Measurements from ENCODE around the gene CLGN.

Gene CLGN

DNA sequence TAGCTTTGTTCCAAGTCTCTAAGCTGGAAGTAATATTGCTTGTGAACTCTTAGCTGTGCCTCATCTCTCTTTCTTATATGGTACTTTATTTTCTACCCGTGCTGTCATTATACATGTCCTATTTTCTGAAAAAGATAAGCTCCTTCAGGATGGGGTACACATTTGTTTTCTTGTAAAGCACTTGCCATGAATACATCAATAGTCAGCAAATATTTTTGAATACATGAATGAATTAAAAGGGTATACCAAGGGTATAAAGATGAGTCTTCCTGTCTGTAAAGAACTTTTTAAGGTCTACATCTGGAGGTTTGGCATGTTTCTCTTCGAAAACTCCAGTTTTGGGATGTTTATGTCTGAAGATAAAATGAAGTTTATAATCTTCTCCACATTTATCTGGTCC, 27.3 kb downstream of the CLGN start:
- H2AFZ ChIP-seq (ENCODE audit: low read depth, low read length, severe bottlenecking), result no peak overlapping the region
- H3K4me3 ChIP-seq (ENCODE audit: insufficient read depth, low read length, poor library complexity, severe bottlenecking), result no peak overlapping the region

DNA sequence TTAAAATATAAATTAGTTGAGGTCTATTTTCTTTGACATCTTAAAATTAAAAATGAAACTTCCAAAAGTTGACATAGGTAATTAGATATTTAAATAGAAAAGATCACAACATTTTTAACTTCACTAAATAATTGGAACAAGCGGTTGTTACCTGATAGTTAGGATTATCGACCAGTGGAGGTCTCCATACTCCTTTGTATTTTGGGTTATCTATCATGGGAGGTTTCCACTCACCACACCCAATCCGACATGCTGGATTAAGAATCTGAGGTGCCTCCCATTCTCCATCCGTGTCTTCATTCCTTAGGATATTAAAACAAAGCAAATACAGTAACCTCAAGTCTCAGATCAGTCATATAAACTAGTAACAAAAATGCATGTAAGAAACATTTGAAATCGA, 31.8 kb downstream of the CLGN start:
- no peak overlapping the region for H2AFZ ChIP-seq (ENCODE audit: low read depth, low read length, severe bottlenecking)
- no peak overlapping the region for H3K4me3 ChIP-seq (ENCODE audit: insufficient read depth, low read length, poor library complexity, severe bottlenecking)
- no peaks in the 10 kb centered on the region for H3F3A ChIP-seq (ENCODE audit: insufficient read depth)
- H3K27me3 ChIP-seq (ENCODE audit: low read length), result no peaks in the 10 kb centered on the region
- H3K9ac ChIP-seq (ENCODE audit: low read length), result no peak overlapping the region
- no peaks in the 10 kb centered on the region for H3K36me3 ChIP-seq (ENCODE audit: low read length)
- TF ChIP-seq, protein P1, sequence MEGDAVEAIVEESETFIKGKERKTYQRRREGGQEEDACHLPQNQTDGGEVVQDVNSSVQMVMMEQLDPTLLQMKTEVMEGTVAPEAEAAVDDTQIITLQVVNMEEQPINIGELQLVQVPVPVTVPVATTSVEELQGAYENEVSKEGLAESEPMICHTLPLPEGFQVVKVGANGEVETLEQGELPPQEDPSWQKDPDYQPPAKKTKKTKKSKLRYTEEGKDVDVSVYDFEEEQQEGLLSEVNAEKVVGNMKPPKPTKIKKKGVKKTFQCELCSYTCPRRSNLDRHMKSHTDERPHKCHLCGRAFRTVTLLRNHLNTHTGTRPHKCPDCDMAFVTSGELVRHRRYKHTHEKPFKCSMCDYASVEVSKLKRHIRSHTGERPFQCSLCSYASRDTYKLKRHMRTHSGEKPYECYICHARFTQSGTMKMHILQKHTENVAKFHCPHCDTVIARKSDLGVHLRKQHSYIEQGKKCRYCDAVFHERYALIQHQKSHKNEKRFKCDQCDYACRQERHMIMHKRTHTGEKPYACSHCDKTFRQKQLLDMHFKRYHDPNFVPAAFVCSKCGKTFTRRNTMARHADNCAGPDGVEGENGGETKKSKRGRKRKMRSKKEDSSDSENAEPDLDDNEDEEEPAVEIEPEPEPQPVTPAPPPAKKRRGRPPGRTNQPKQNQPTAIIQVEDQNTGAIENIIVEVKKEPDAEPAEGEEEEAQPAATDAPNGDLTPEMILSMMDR (IDR thresholded peaks at IDR 0.05; ENCODE audit: insufficient read depth, low read length, poor library complexity, severe bottlenecking), result no peak
- no peak for TF ChIP-seq EZH2phosphoT487 (conservative IDR thresholded peaks at IDR 0.05; ENCODE audit: low read length)
- H3K27ac ChIP-seq (ENCODE audit: low read depth, low read length), result no peak overlapping the region
- no peaks in the 10 kb centered on the region for H3K9me3 ChIP-seq (ENCODE audit: insufficient read depth, low read length)
- H3K4me2 ChIP-seq (ENCODE audit: low read depth, low read length, poor library complexity, severe bottlenecking), result no peak overlapping the region
- H3K79me2 ChIP-seq (ENCODE audit: insufficient read depth, low read length), result no peaks in the 10 kb centered on the region
- H4K20me1 ChIP-seq (ENCODE audit: low read depth, low read length), result no peaks in the 10 kb centered on the region
- no peaks in the 10 kb centered on the region for H3K9me2 ChIP-seq (replicated peaks; ENCODE audit: insufficient read depth, low read length)

More for the DNA sequence above, 27.3 kb downstream of the CLGN start:
- no peaks in the 10 kb centered on the region for H3F3A ChIP-seq (ENCODE audit: insufficient read depth)
- H3K79me2 ChIP-seq (ENCODE audit: insufficient read depth, low read length), result no peaks in the 10 kb centered on the region
- no peaks in the 10 kb centered on the region for H3K9me2 ChIP-seq (replicated peaks; ENCODE audit: insufficient read depth, low read length)
- H3K4me2 ChIP-seq (ENCODE audit: low read depth, low read length, poor library complexity, severe bottlenecking), result no peak overlapping the region
- no peak overlapping the region for H3K9ac ChIP-seq (ENCODE audit: low read length)
- no peaks in the 10 kb centered on the region for H3K9me3 ChIP-seq (ENCODE audit: insufficient read depth, low read length)
- no peaks in the 10 kb centered on the region for H4K20me1 ChIP-seq (ENCODE audit: low read depth, low read length)
- no peaks in the 10 kb centered on the region for H3K27me3 ChIP-seq (ENCODE audit: low read length)
- TF ChIP-seq, protein P1 (IDR thresholded peaks at IDR 0.05; ENCODE audit: insufficient read depth, low read length, poor library complexity, severe bottlenecking), result no peak
- no peak for TF ChIP-seq EZH2phosphoT487 (conservative IDR thresholded peaks at IDR 0.05; ENCODE audit: low read length)
- H3K27ac ChIP-seq (ENCODE audit: low read depth, low read length), result no peak overlapping the region
- H3K36me3 ChIP-seq (ENCODE audit: low read length), result no peaks in the 10 kb centered on the region

DNA sequence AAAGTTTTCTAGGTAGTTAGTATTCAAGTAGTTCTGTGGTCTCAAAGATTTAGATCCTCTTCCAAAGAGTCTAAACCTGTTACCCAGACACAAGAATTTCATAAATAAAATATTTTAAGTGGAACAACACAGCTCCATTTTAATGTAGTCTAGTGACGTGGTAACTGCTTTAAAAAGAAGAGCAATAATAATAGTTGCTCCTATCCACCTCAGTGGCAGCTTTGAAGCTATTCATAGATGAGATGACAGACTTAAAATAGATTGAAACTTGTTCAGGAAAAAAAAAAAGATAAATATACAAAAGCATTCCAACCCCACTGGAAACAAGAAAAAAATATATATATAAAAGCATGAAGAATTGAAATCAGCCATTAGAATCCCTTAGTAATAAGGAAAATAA, 39.4 kb downstream of the CLGN start:
- Histone ChIP-seq H3K9ac (ENCODE audit: low read length) (no peak overlapping the region), H3K4me3 (ENCODE audit: insufficient read depth, low read length, poor library complexity, severe bottlenecking) (no peak overlapping the region), H3K4me2 (ENCODE audit: low read depth, low read length, poor library complexity, severe bottlenecking) (no peak overlapping the region), H2AFZ (ENCODE audit: low read depth, low read length, severe bottlenecking) (no peak overlapping the region), H3K36me3 (ENCODE audit: low read length) (no peaks in the 10 kb centered on the region), H3K9me2 (replicated peaks; ENCODE audit: insufficient read depth, low read length) (no peaks in the 10 kb centered on the region), H3F3A (ENCODE audit: insufficient read depth) (no peaks in the 10 kb centered on the region), H3K9me3 (ENCODE audit: insufficient read depth, low read length) (no peaks in the 10 kb centered on the region), H3K27me3 (ENCODE audit: low read length) (no peaks in the 10 kb centered on the region), H3K27ac (ENCODE audit: low read depth, low read length) (no peak overlapping the region), H3K79me2 (ENCODE audit: insufficient read depth, low read length) (no peaks in the 10 kb centered on the region), H4K20me1 (ENCODE audit: low read depth, low read length) (no peaks in the 10 kb centered on the region)
- TF ChIP-seq, protein P1 (IDR thresholded peaks at IDR 0.05; ENCODE audit: insufficient read depth, low read length, poor library complexity, severe bottlenecking), result no peak
- TF ChIP-seq EZH2phosphoT487 (conservative IDR thresholded peaks at IDR 0.05; ENCODE audit: low read length), result no peak

Measured in SU-DHL-6 (cell line).